ENCODE measurements around the gene RALGPS1.

Gene RALGPS1

DNA sequence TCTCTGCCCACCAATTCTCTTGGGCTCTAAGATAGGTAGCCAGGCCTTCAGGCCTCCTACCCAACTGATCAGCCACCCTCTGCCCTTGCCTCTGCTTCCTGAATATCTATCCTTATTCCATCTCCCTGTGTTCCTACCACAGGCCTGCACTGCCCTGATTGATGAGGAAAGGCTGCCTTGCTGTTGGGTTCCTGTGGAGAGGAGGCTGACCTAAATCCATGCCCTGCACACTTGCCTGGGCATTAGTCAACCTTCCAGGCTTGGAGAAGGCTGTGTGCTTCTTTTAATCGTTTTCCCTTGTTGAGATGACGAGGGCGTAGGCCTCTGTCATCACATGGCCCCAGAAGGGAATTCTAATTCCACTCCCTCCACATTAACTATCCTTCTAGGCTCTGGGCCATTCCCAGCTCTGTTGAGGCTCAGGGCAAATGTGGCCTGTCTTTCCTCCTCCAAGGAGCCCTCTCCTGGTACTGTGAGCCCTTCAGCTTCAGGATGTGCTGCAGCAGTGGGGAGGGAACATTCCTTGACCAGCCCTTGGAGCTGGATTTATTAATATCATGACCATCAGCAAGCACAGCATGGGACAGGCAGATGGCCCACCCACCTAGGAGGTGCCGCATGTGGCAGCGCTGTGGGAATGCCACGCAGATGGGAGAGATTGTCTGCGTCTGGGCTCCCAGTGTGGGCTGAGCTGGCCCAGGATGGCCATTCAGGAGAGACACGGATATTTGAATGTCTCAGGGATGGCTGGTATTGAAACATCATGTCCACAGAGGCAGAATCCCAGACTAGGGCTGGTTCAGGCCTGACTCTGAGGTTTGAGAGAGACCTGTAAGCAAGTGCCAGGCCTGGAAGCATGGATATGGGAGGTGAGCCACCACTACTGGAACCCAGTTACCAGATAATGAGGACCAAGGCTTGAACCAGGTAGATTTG, 166.9 kb downstream of the RALGPS1 start:
- no peak for DNase-seq

GRCh38 chr9:127083138-127083980, 168.8 kb downstream of the RALGPS1 start:
- no peak for DNase-seq

DNA sequence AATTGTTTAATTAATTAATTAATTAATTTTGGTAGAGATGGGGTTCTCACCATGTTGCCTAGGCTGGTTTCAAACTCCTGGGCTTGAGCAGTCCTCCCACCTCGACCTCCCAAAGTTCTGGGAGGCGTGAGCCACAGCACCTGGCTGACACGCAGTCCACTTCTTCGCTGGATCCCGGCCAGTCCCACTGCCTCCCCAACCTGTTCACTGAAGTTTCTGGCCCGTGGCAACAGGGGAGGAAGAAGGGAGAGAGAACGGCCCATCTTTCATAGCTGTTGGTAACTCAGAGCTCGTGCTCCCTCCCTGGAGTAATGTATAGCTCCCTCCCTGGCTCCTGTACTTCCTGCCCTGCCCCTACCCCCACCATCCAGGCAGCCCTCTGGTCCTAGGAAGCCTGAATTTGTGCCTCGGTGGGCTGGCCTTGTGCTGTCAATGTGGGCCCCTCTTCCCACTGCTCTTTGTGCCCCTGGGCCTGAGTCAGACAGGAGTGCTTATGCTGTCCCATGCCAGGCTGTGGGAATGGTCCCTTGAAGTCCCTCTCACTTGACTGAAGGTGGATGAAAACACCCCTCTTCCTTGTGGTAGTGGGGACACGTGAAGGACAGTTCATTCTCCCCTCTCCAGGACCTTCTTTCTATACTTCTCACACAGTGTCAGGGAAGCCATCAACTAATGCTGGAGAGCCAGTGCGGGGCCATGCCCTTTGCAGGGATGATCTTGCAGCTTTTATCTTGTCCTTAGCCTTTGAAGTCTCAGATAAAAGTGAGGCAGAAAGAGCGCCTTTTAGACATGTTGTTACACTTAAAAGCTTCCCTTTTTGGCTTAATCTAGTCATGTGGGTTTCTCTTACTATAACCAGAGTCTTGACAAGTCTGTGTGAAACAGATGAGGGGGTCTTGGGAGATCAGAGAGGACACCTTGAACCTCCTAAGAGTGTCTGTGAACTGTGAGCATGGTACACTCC, 169.8 kb downstream of the RALGPS1 start:
- DNase-seq: no peak

- no peak for DNase-seq
These were observed 170.6 kb downstream of the RALGPS1 start for GRCh38 chr9:127085186-127085585.

DNA sequence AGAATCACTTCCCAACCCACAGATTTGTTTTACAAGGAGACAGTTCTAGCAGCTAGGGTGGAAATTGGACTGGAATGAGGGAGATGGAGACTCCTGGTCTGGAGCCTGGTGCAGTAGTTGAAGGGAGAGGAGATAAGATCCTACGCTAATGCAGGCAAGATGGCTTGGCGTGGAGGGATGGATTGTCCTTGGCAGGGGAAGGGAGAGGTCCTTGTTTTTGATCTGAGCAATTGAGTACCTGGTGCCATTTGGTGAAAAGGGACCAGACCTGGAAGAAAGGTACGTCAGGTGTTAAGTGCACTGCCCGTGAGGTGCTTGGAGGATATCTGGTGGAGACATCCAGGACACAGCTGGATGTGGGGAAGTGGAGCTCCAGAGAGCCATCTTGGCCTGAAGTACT, 172.2 kb downstream of the RALGPS1 start:
- DNase-seq: no peak

DNA sequence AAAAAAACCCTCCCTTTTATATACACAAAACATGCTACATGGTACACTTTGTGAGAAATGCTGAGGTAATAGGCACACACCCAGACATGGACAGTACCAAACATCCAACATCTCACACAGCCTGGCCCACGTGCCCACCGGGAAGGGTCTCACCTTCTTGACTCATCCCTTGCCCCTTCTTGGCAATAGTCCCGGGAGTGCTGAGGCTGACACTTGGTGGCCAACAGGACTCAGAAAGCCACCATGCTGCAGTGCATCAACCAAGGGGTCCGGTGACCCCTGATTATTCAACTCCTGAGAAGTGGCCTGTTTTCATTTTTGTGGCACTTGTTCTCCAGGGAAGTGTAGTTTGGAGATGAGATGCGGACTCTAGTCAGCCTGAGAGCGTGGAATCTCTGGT, 172.8 kb downstream of the RALGPS1 start:
- no peak for DNase-seq

GRCh38 chr9:127087836-127088235, 173.3 kb downstream of the RALGPS1 start:
- no peak for DNase-seq

DNA sequence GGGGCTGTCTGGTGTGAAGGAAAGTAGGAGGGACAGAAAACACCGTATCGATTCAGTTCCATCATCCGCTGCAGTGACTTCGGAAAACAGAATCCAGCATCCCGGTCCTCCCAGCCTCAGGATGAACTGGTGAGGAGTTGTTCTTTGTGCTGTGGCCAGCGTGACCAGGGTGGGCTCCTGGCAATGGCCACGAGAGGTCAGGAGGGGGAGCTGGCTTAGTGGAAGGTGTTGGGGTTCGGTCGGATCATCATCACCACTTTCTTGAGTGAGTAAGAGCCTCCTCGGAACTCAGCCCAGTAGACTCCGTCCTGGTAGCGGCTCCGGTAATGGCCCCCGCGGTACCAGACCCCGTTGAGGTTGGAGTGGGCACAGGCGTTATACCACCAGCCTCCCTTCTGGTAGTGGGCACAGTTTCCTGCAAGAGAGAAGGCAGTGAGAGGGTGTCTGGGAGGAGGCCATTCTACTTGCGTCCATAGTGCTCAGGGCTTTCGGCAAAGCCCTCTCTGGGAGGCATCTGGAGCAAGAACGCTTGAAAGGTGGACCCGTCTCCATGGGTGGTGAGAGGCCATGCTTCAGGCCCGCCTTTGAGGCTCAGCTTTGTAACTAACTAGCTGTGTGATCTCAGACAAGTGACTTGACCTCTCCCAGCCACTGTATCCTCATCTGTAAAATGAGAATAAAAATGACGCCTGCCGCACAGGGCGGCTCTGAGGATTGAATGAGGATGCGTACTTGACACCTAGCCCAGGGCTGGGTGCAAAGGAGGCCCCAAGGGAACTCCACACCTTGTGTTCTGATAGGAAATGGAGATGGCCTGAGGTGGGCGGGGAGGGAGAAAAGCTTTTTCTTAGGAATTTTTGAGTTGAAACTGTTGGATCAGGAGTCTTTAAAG, 174.4 kb downstream of the RALGPS1 start:
- no peak for DNase-seq

- no peak for DNase-seq
These were observed 175.1 kb downstream of the RALGPS1 start for GRCh38 chr9:127089631-127090081.

DNA sequence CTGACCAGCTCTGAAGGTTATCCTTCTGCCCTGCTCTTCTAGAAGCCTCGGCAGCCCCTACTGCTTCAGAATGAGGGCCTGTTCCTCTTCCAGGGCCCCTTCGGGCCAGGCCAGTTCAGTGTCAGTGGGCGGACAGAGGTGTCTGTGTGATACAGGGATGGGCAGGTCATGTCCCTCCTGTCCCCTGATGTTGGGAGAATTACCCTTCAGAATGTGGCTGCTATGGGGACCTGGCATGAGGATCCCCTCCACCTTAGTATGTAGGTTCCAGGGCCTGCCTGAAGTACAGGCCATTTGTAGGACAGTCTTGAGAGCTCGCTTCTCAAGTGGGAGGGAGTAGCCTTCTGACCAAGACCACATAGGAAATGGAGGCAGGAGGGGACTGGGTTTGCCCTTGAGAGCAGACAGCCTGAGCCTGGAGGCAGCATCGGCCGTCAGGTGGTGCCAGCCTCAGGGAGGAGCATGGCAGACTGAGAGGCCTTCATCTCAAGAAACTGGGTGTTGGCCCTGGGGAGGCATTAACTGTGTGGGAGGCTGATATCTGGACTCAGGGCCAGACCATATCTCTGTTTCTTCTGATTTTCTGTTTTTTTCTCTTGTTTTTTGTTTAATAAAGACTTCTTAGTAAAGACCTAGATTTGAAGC, 175.9 kb downstream of the RALGPS1 start:
- no peak for DNase-seq

DNA sequence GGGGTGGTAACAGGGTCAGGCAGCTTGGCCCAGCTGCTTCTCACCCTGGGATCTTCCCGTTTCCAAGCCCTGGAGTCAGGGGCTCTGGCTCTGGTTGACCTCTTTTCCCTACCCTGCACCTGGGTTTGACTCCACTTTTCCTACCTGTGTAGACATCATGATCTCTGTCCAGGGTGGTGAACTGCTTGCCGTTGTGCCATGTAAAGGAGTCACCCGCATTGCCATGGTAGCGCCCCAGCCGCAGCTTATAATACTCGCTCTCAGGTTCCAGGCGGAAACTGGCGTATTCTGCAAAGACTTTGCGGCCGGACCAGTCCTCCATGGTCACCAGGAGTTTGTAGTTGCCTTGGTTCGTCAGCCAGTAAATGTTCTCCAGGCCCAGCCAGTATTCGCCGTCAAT, 176.9 kb downstream of the RALGPS1 start:
- no peak for DNase-seq

DNA sequence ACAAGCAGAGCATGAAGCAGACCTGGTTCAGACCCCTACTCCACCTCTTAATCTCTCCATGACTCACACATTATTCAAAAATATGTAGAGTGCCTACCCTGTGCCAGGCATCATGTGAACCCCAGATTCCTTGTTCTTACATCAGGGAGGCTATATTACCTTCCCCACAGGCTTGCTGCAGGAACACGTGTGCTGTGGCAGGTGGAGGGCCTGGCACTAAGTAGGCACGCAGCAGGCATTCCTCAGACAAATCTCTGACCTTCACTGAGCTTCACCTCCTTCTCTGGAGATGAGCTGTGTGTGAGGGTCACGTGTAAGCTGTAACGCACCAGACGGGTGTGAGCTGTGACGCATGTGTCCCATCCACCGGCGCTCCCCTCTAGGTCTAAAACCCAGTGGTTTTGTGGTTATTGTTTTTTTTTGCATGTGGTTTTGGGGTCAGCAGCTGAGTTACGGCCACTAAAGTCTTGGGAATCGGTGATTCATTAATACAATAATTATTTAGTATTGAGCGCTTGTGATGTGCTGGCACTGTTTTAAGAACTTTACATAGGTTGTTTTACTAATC, 177.5 kb downstream of the RALGPS1 start:
- DNase-seq: no peak

- DNase-seq: no peak
These were observed 178.9 kb downstream of the RALGPS1 start for GRCh38 chr9:127093319-127094020.

DNA sequence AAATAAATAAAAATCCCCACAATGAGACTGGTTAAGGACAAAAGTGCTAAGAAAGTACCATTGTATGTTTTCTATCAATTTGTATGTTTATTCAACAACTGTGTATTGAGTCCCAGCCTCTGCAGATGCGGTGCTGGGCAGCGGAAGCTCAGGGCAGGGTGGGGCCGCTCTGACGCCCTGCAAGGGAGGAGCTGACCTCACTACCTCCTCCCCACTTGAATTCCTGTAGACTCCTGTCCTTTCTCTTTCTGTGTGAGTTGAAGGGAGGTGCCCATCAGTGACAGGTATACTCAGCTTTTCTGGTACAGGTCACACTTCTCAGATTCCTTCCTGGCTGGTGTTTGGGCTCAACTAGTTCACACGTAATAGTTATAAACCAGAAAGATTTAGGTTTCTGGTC, 180.8 kb downstream of the RALGPS1 start:
- DNase-seq: no peak

DNA sequence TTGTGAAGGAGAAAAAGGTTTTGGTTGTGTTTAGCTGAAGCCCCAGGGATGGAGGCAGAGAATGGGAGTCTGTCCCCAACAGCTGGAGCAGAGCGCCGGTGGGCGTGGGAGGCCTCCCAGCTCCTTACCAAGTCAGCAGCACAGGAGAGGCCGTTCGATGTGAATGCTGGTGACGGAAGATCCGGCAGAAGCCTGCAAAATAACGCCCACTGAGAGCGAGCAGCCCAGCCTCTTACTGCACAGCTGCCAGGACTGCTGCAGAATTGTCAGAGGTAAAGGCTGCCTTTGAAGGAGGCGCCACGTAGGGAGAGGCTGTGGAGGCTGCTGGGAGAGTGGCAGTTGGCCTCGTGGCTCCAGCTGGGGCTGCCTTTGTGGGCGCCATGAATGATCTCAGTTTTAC, 181.6 kb downstream of the RALGPS1 start:
- DNase-seq: no peak

GRCh38 chr9:127097683-127098082, 183.1 kb downstream of the RALGPS1 start:
- no peak for DNase-seq

DNA sequence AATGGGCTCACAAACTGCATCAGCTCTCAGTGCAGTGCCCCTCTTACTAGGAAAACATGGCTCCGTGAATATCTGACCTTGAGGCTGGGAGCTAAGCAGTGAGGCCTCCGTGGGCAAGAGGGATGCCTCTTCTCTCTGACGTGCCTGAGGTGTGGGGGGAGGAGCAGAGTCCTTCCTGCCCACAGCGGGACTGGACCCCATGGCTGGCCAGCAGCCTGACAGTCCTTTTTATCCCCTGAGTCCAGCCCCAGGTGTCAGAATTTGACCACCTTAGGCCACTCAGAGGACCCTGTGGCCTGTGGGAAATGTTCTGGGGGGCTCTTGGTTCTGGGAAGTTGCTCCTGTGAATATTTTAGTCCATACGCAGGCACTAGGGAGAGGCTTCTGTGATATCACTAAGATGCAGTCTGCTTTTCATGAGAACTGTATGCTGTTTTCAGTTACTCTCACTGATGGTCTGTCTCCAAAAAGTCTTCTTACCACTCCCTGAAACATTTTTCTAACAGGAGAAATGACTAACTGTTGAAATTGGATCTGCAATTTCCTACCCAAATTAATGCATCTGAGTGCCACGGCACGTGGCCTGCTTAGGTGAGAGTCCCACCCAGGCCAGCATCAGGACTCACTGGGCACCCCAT, 184.5 kb downstream of the RALGPS1 start:
- no peak for DNase-seq

- no peak for DNase-seq
These were observed 185.1 kb downstream of the RALGPS1 start for GRCh38 chr9:127099664-127100063.

GRCh38 chr9:127102176-127102575, 187.6 kb downstream of the RALGPS1 start:
- no peak for DNase-seq
